ENCODE measurements around the gene PTPRN2. TPM values are rescaled to one million over a fixed set of nuclear protein-coding genes. Genes with fewer than 3 reads are reported as not detected.

Gene PTPRN2
- total RNA-seq, 1 donor: 0.27 TPM

GRCh38 chr7:157772486-157773130 lies 815.0 kb downstream of the PTPRN2 start:
- DNase-seq (ENCODE audit: low read depth in 2 of 3, low spot score in 2 of 3): no peak

GRCh38 chr7:157771689-157772088 lies 815.9 kb downstream of the PTPRN2 start:
- DNase-seq (ENCODE audit: low read depth in 2 of 3, low spot score in 2 of 3): no peak

- DNase-seq (ENCODE audit: low read depth in 2 of 3, low spot score in 2 of 3): no peak
These were observed 816.8 kb downstream of the PTPRN2 start for GRCh38 chr7:157770716-157771320.

GRCh38 chr7:157769526-157770215 lies 818.0 kb downstream of the PTPRN2 start:
- DNase-seq (ENCODE audit: low read depth in 2 of 3, low spot score in 2 of 3): peak in 1 of 3 donors; percentile 8

- DNase-seq (ENCODE audit: low read depth in 2 of 3, low spot score in 2 of 3): no peak
These were observed 818.5 kb downstream of the PTPRN2 start for GRCh38 chr7:157769086-157769485.

GRCh38 chr7:157768198-157768597 lies 819.4 kb downstream of the PTPRN2 start:
- no peak for DNase-seq (ENCODE audit: low read depth in 2 of 3, low spot score in 2 of 3)

DNA sequence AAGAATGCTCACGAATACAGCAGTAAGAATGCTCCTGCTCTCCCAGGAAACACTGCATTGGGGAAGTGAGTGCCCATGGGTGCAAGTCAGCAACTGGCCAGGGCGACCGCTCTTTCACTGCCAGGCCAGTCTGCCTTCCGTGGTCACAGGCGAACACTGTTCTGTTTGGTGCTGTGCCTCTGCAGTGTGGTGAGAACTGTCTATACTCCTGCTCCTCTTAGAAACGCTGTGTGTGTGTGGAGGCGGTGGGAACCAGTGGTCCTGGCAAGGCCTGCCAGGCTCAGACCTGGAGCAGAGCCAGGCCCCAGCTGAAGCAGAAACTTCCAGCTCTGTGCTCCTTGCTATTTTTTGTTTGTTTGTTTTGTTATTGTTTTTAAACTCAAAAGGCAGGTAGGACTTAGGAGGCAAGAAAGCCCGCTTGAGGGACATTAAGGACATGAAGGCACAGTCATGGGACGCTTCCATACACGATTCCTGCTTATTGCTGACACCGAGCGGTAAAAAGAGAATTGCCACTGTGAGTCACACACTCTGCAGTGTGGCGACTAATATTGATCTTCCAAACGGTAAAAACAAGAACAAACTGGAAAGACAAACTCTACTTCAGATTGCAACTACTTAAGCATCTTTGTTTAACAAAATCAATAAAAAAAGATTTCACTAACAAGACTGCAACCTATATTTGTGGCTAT lies 820.0 kb downstream of the PTPRN2 start:
- DNase-seq (ENCODE audit: low read depth in 2 of 3, low spot score in 2 of 3): no peak

- DNase-seq (ENCODE audit: low read depth in 2 of 3, low spot score in 2 of 3): no peak
These were observed 821.5 kb downstream of the PTPRN2 start for GRCh38 chr7:157766098-157766497.

DNA sequence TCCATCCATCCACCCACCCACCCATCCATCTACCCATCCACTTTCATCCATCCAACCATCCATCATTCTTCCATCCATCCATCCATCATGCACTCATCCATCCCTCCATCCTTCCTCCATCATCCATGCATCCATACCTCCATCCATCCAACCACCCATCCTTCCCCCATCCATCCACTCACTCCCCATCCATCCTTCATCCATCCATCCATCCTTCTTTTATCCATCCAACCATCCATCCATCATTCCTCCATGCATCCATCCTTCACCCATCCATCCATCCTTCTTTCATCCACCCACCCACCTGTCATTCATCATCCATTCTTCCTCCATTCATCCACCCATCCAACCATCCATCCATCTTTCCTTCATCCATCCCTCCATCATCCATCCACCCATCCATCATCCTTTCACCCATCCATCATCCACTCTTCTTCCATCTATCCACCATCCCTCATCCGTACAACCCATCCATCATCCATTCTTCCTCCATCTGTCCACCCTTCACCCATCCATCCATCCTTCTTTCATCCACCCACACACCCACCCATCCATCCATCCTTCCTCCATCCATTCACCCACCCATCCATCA lies 822.6 kb downstream of the PTPRN2 start:
- DNase-seq (ENCODE audit: low read depth in 2 of 3, low spot score in 2 of 3): no peak

GRCh38 chr7:157764193-157764592 lies 823.4 kb downstream of the PTPRN2 start:
- no peak for DNase-seq (ENCODE audit: low read depth in 2 of 3, low spot score in 2 of 3)

DNA sequence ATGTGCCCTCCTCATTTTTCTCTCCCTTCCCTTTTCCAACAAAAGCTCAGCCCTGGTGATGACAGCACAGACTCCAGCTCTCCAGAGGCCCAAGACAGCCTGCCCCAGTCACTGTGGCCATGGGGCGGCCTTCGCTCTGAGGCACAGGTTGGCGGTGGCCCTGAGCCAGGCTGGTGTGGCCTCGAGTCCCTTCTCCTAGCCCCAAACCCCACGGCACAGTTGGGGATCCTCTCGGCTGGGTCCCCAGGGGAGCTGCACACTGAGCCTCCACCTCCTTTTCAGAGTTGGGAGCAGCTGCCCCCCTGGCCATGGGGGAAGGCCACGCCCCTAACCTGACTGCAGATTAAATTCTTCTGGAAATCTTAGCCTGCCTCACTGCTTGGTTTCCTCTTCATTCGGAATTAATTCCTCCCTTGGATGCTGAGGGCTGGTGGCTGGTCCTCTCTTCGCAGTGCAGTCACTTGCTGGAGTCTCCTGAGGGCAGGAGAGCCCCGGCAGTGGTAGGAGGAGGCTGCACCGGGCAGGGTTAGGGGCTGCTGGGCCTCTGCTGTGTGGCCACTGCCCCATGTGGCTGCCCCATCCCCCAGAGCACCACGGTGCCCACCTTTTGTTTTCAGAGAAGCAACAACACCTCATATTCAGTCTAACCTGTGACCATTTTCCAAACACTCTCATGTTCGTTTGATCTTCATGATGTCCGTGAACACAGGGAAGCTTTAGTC lies 824.2 kb downstream of the PTPRN2 start:
- no peak for DNase-seq (ENCODE audit: low read depth in 2 of 3, low spot score in 2 of 3)

DNA sequence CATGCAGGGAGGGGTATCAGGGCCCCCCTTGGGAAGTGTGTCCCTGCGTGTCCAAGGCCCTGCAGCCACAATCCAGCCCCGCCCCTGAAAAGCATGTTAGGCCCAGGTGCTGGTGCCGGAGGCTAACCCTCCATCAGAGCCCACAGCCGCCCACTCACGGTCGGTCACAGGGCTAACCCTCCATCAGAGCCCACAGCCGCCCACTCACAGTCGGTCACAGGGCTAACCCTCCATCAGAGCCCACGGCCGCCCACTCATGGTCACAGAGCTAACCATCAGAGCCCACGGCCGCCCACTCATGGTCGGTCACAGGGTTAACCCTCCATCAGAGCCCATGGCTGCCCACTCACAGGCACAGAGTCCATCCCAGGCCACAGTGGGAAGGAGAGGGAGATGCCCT lies 824.8 kb downstream of the PTPRN2 start:
- no peak for DNase-seq (ENCODE audit: low read depth in 2 of 3, low spot score in 2 of 3)

GRCh38 chr7:157760004-157760730 lies 827.5 kb downstream of the PTPRN2 start:
- DNase-seq (ENCODE audit: low read depth in 2 of 3, low spot score in 2 of 3): peak in 2 of 3 donors; percentile 43 to 44

DNA sequence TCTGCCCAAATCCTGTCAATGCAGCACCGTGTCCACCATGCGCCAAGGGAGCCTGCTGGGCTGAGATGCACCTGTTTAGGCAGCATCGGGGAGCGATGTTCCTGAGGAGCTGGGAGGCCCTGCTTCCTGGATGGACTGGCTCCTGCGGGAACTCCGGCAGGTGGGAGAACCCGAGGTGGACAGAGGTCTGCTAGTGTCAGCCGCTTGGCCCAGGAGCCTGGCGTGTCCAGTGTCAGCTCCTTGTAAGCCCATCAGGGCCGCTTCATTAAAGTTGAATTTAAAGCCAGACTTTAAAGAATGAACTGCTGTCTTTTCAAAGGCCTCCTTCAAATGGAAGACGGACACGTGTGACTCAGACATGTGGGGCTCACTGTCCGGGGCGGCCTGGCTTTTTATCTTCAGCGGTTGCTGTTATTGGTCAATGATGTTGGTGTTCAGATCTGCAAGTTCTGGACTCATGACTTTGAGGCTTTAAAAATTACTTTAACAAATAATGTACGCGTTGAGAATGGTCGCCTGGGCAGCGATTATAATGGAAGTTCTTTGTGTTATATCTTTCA lies 828.3 kb downstream of the PTPRN2 start:
- no peak for DNase-seq (ENCODE audit: low read depth in 2 of 3, low spot score in 2 of 3)

DNA sequence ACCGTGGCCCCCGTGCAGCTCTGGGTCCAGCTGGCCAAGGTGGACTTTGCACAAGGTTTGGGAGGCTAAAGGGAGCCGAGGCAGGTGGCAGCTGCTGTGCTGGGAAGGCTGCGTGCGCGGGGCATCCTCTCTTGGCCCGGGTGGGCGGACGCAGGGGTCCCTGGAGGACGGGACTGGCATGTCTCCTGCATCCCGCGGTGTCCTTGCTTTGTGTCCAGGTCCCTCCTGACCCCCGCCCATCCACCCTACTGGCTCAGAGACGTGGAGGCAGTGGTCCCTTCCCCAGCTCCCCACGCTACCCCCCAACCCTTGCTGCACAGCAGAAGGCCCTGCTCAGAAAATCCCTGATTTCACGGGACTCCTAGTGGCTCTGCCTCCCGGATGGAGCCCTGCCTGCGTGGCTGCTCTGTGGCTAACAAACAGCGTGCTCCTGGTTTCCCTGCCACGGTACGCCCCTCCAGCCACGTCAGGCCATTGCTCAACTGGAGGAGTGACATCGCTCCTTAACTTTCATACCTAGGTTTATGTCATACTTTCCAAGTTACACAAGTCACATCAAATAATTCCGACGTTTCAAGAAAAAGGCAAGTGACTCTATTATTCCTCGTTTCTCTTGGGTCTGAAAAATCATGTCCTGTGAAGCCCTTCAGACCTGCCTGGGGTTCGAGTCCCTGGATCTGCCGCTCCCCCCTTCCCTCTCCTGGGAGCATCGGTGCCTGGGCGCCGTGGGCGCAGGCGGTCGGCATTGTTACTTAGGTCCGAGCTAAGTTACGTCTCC lies 829.0 kb downstream of the PTPRN2 start:
- no peak for DNase-seq (ENCODE audit: low read depth in 2 of 3, low spot score in 2 of 3)

DNA sequence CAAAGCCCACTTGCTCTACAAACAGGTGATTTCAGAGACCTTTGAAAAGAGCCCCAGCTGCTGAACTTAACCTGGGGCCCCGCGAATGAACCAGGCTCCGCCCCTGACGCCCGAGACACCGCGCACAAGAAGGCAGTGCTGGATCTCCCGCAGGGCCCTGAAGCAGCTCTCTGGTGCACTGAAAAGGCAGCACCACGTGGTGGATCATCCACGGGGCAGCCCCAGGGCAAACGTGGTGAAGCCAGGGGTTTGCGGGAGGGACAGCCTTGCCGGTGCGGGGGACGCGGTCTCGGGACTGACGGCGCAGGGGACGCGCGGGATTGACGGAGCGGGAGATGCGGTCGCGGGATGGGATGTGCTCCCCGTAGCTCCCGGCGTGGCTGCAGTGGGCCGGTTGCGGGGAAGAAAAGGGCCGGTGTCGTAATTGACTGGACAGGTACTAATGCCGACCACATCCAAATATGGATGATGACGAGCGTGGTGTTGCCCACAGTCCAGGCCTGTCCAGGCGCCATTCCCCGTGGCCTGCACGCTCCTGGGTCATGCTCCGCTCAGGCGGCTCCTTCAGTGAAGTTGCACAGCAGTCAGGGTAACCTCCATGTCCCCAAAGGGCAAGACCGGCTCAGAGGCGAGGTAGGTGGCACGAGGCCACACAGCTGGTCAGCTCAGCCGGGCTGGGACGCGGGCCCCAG lies 829.7 kb downstream of the PTPRN2 start:
- no peak for DNase-seq (ENCODE audit: low read depth in 2 of 3, low spot score in 2 of 3)

DNA sequence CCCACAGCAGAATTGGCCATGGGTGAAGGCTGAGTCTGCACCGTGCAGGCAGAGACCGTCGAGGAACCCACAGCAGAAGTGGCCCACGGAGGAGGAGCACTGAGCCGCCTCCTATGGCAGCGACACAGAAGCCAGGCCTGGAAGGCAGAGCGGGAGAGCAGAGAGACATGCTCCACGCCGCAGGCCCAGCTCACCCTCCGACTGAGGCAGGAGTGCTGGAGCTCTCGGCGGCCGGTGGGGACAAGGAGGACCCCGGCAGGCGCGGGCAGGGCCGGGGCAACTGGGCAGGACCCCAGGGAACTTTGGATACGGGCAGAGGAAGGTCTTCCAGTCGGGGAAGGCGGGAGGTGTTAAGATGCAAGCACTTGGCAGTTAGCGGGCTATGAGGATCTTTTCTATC lies 830.4 kb downstream of the PTPRN2 start:
- no peak for DNase-seq (ENCODE audit: low read depth in 2 of 3, low spot score in 2 of 3)

GRCh38 chr7:157755741-157756140 lies 831.9 kb downstream of the PTPRN2 start:
- no peak for DNase-seq (ENCODE audit: low read depth in 2 of 3, low spot score in 2 of 3)
